IMR-90 (cell line): ENCODE measurements around the gene CAND1. TPM values are rescaled to one million over a fixed set of nuclear protein-coding genes. Genes with fewer than 3 reads are reported as not detected.

Experiments used
- ATAC-seq: fragments of 200-7000 bp; cut with Tn5 transposase; 2 replicates; pipeline ENCODE4 v1.9.1; 2020; ENCODE audit warnings: low read depth, mild to moderate bottlenecking, moderate library complexity
- BruUV-seq: library from RNA; stranded (reverse); fragments of 400-500 nt; replicated peaks from 2 replicates; lab custom pipeline; 2021; lab: Mats Ljungman, UMichigan
- CTCF ChIA-PET: fragments of 300-600 bp; formaldehyde crosslinking; extraction: SDS; loops from one replicate; lab custom pipeline; 2021; ENCODE audit warnings: antibody characterized with exemption; lab: Yijun Ruan, JAX
- POLR2A ChIA-PET: fragments of 300-600 bp; sonication (Branson Sonifier 250); formaldehyde crosslinking; loops from one replicate; lab custom pipeline; 2022; ENCODE audit warnings: antibody characterized with exemption; ENCODE audit not compliant: unreplicated experiment; lab: Charles Lee
- DNase-seq: peaks from one replicate; pipeline ENCODE4 v3.0.0; 2013
- H2AFZ ChIP-seq: replicated peaks from 2 replicates; pipeline ENCODE3; 2013; ENCODE audit warnings: low read length, mild to moderate bottlenecking; ENCODE audit not compliant: poor library complexity
- H2AK5ac ChIP-seq: 2 replicates; pipeline ENCODE4 v1.6.1; 2013; ENCODE audit warnings: low read depth, low read length, inconsistent platforms
- H2AK9ac ChIP-seq: replicated peaks from 2 replicates; pipeline ENCODE3; 2013; ENCODE audit warnings: mild to moderate bottlenecking, low read depth, low read length, moderate library complexity; ENCODE audit not compliant: poor library complexity
- H2BK120ac ChIP-seq: 2 replicates; pipeline ENCODE4 v1.6.1; 2013; ENCODE audit warnings: low read depth, low read length, inconsistent platforms
- H2BK15ac ChIP-seq: 3 replicates; pipeline ENCODE4 v1.6.1; 2013; ENCODE audit warnings: low read depth, low read length, inconsistent platforms
- H2BK20ac ChIP-seq: 2 replicates; pipeline ENCODE4 v1.6.1; 2013; ENCODE audit warnings: low read depth, mild to moderate bottlenecking, inconsistent platforms, low read length, moderate library complexity
- H2BK5ac ChIP-seq: 2 replicates; pipeline ENCODE4 v1.6.1; 2013; ENCODE audit warnings: mild to moderate bottlenecking, low read depth, low read length, inconsistent platforms; ENCODE audit not compliant: poor library complexity, severe bottlenecking
- H3K14ac ChIP-seq: replicated peaks from 2 replicates; pipeline ENCODE4 v1.6.1; 2013; ENCODE audit warnings: low read depth, low read length, inconsistent platforms
- H3K18ac ChIP-seq: 2 replicates; pipeline ENCODE4 v1.6.1; 2013; ENCODE audit warnings: low read depth, low read length, control low read depth
- H3K23ac ChIP-seq: 2 replicates; pipeline ENCODE4 v1.6.1; 2013; ENCODE audit warnings: low read depth, low read length, inconsistent platforms
- H3K27ac ChIP-seq: 2 replicates; pipeline ENCODE4 v1.5.1; 2013; ENCODE audit warnings: mild to moderate bottlenecking, control low read depth, low read length; ENCODE audit not compliant: insufficient read depth
- H3K27me3 ChIP-seq: 2 replicates; pipeline ENCODE4 v1.6.1; 2013; ENCODE audit warnings: low read length; ENCODE audit not compliant: control insufficient read depth, insufficient read depth
- H3K36me3 ChIP-seq: 2 replicates; pipeline ENCODE4 v1.6.1; 2013; ENCODE audit warnings: low read length, mixed read lengths; ENCODE audit not compliant: control insufficient read depth, insufficient read depth
- H3K4ac ChIP-seq: 2 replicates; pipeline ENCODE4 v1.6.1; 2013; ENCODE audit warnings: low read depth, low read length, inconsistent platforms
- H3K4me1 ChIP-seq: 2 replicates; pipeline ENCODE4 v1.6.1; 2013; ENCODE audit warnings: low read length, mixed read lengths; ENCODE audit not compliant: control insufficient read depth, insufficient read depth
- H3K4me2 ChIP-seq: 2 replicates; pipeline ENCODE4 v1.6.1; 2013; ENCODE audit warnings: low read depth, mild to moderate bottlenecking, control low read depth, low read length, moderate library complexity
- H3K4me3 ChIP-seq: 2 replicates; pipeline ENCODE4 v1.5.1; 2013; ENCODE audit warnings: low read depth, mild to moderate bottlenecking, control low read depth, low read length, moderate library complexity; ENCODE audit not compliant: insufficient read depth
- H3K56ac ChIP-seq: 2 replicates; pipeline ENCODE4 v1.6.1; 2013; ENCODE audit warnings: low read length, inconsistent platforms; ENCODE audit not compliant: insufficient read depth; ENCODE audit errors: extremely low read depth
- H3K79me1 ChIP-seq, 2 experiments: 2 replicates each; pipeline ENCODE4 v1.6.1; 2013; ENCODE audit warnings: low read length in 2 of 2, inconsistent platforms in 1 of 2, low read depth in 1 of 2
- H3K9ac ChIP-seq: 2 replicates; pipeline ENCODE4 v1.6.1; 2013; ENCODE audit warnings: low read depth, low read length, control low read depth
- H3K9me1 ChIP-seq: 2 replicates; pipeline ENCODE4 v1.6.1; 2013; ENCODE audit warnings: low read length, inconsistent platforms; ENCODE audit not compliant: insufficient read depth
- H3K9me3 ChIP-seq: 2 replicates; pipeline ENCODE4 v1.6.1; 2013; ENCODE audit warnings: low read length; ENCODE audit not compliant: control insufficient read depth, insufficient read depth
- H4K20me1 ChIP-seq: 2 replicates; pipeline ENCODE4 v1.6.1; 2013; ENCODE audit warnings: low read length, inconsistent platforms; ENCODE audit not compliant: insufficient read depth
- H4K5ac ChIP-seq: 2 replicates; pipeline ENCODE4 v1.6.1; 2013; ENCODE audit warnings: mild to moderate bottlenecking, low read depth, low read length, control low read depth
- H4K8ac ChIP-seq, 2 experiments: 2 replicates each; pipeline ENCODE4 v1.6.1; 2013; ENCODE audit warnings: low read depth in 2 of 2, low read length in 2 of 2, control low read depth in 1 of 2, inconsistent platforms in 1 of 2
- H4K91ac ChIP-seq: 2 replicates; pipeline ENCODE4 v1.6.1; 2013; ENCODE audit warnings: low read depth, low read length, inconsistent platforms; ENCODE audit not compliant: insufficient read depth
- CEBPB ChIP-seq: IDR thresholded peaks from 2 replicates; pipeline ENCODE4 v1.6.1; 2012; ENCODE audit warnings: low read depth, low read length, improper control_type of control experiment
- FOS ChIP-seq: fragments of 150-350 bp; IDR thresholded peaks from 2 replicates; pipeline ENCODE4 v1.6.1; 2016; ENCODE audit warnings: low read depth, low read length
- RAD21 ChIP-seq: IDR thresholded peaks from 2 replicates; pipeline ENCODE4 v1.6.1; 2012; ENCODE audit warnings: low read length, improper control_type of control experiment
- WGBS, 2 experiments: methylation state at CpG; one replicate each; pipeline versions ENCODE4 v1.1.5 to v1.1.7; 2013; ENCODE audit warnings: missing lambda C conversion rate in 2 of 2; ENCODE audit not compliant: insufficient read length in 1 of 2; ENCODE audit errors: extremely low coverage in 2 of 2; 5-methylcytosine and 5-hydroxymethylcytosine counted together
- dilution Hi-C: fragments of 300-500 bp; cut with HindIII; formaldehyde crosslinking; loops from one replicate; pipeline ENCODE4 v1.14.3; 2018; ENCODE audit warnings: low sequenced_read_pairs; ENCODE audit not compliant: unreplicated experiment
- in situ Hi-C: fragments of 300-500 bp; cut with MboI; formaldehyde crosslinking; loops from 3 replicates; pipeline ENCODE4 v1.14.3; 2019; ENCODE audit warnings: low sequenced_read_pairs, inconsistent platforms, mixed read lengths
- intact Hi-C: fragments of 100-400 bp; cut with micrococcal nuclease; formaldehyde crosslinking; loops from 2 replicates; pipeline ENCODE4 v1.10.0; 2022
- polyA plus RNA-seq, 3 experiments: library from polyadenylated mRNA; depleted of rRNA; stranded (reverse); fragments of >200 nt; gene quantifications; 2 replicates each; pipeline ENCODE4 v1.2.3, GENCODE V29; 2012; ENCODE audit warnings: low replicate concordance in 1 of 3
- total RNA-seq: library from RNA; depleted of rRNA; stranded (reverse); fragments of >200 nt; gene quantifications from 2 replicates; pipeline ENCODE4 v1.2.3, GENCODE V29; 2012

Gene CAND1
- total and polyA plus RNA-seq, 2 of the 4 experiments (the other 2 are of a cell fraction): 42.6 to 91.4 TPM

DNA sequence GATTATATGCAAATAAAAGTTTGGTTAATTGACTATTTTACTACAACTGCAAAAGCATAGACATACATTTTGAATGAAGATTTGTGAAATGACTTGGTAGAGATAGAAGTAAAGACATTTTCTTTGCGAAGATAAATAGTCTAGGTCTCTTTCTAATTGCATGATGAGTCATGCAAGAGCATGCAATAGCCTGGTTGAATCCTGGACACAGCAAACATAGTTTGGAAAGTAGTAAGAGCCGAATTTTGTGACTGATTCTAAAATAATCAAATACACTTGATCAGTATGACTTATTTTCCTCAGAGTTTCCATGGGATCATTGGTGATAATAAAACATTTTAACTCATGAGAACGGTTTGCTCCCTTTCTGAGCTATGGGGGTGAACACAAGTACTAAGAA is 27.7 kb upstream of the CAND1 start:
- Histone ChIP-seq H4K20me1 (no peaks in the 10 kb centered on the region), H2BK20ac (no peak overlapping the region), H3K9ac (no peak overlapping the region), H3K9me3 (no peaks in the 10 kb centered on the region), H2AFZ (no peak overlapping the region), H2BK5ac (no peak overlapping the region), H3K27ac (no peak overlapping the region), H4K5ac (no peak overlapping the region), H3K4me1 (no peaks in the 10 kb centered on the region), H4K91ac (no peak overlapping the region), H3K4me3 (no peak overlapping the region), H4K8ac (no peak overlapping the region), H3K14ac (no peak overlapping the region), H2AK5ac (no peak overlapping the region), H3K27me3 (no peaks in the 10 kb centered on the region), H3K79me1 (no peaks in the 10 kb centered on the region), H3K36me3 (no peaks in the 10 kb centered on the region), H2BK15ac (no peak overlapping the region), H3K9me1 (no peaks in the 10 kb centered on the region), H2BK120ac (no peak overlapping the region), H3K23ac (no peak overlapping the region), H2AK9ac (no peak overlapping the region), H3K18ac (no peak overlapping the region), H3K56ac (no peak overlapping the region), H3K4me2 (no peak overlapping the region), H3K4ac (no peak overlapping the region)
- dilution Hi-C loops: no loop called here
- BruUV-seq: no TSS peak
- DNase-seq: peak; percentile 38
- CTCF ChIA-PET: no interaction called here
- peak; percentile 68 for ATAC-seq
- TF ChIP-seq FOS (peak; percentile 59; the same call in 1 of the 2 replicates), CEBPB (peak; percentile 45; the same call in 1 of the 2 replicates), RAD21 (no peak)
- WGBS, 2 experiments: no CpG with 5 or more reads among the region's 3 CpGs
- POLR2A ChIA-PET: no interaction called here
- in situ Hi-C loops: no loop called here
- intact Hi-C loops: no loop called here
